CD4-positive, alpha-beta T cell treated with Interleukin-6 at 100 ng/mL for 8 hours (primary cell): ENCODE data around the gene ENDOU.
A peak's percentile ranks its signal among the peaks of the same experiment; 100 is the strongest.

Experiments used
- DNase-seq: peaks from one replicate; pipeline ENCODE4 v3.0.0-alpha.2; 2020; ENCODE audit warnings: mixed read lengths, low spot score

ENDOU gene

GRCh38 chr12:47725091-47725772 lies at the start of gene ENDOU:
TSS of gene ENDOU (minus strand) at chr12:47725490. CDS start at chr12:47725413, 77 bp downstream.
- DNase-seq = no peak

- no peak for DNase-seq
Measured at GRCh38 chr12:47774663-47775062, 49.4 kb upstream of the ENDOU start.

GRCh38 chr12:47773858-47774580 lies 48.7 kb upstream of the ENDOU start:
- DNase-seq = no peak

GRCh38 chr12:47773062-47773857 lies 48.0 kb upstream of the ENDOU start, which contains the start of gene SLC48A1:
TSS of gene SLC48A1 (plus strand) at chr12:47773238. CDS start at chr12:47773305, 67 bp downstream.
- DNase-seq = peak; percentile 66

- DNase-seq = no peak
Measured at GRCh38 chr12:47772738-47773061, 47.4 kb upstream of the ENDOU start.

GRCh38 chr12:47772094-47772660 lies 46.9 kb upstream of the ENDOU start:
- no peak for DNase-seq

- no peak for DNase-seq
Measured at GRCh38 chr12:47771304-47771703, 46.0 kb upstream of the ENDOU start.

GRCh38 chr12:47770086-47770726 lies 44.9 kb upstream of the ENDOU start:
- no peak for DNase-seq

- DNase-seq = no peak
Measured at GRCh38 chr12:47769234-47770085, 44.2 kb upstream of the ENDOU start.

GRCh38 chr12:47768323-47768811 lies 43.1 kb upstream of the ENDOU start:
- no peak for DNase-seq

GRCh38 chr12:47767216-47767724 lies 42.0 kb upstream of the ENDOU start:
- DNase-seq = peak; percentile 76

GRCh38 chr12:47766502-47767215 lies 41.4 kb upstream of the ENDOU start:
- no peak for DNase-seq

GRCh38 chr12:47763481-47764346 lies 38.4 kb upstream of the ENDOU start:
- no peak for DNase-seq

- DNase-seq = no peak
Measured at GRCh38 chr12:47762850-47763465, 37.7 kb upstream of the ENDOU start.

- DNase-seq = peak; percentile 68
Measured at GRCh38 chr12:47758834-47759690, 33.8 kb upstream of the ENDOU start, which contains the start of gene RAPGEF3. TSS of gene RAPGEF3 (minus strand) at chr12:47758880. CDS start at chr12:47758556, 324 bp downstream.

GRCh38 chr12:47758584-47758833 lies 33.2 kb upstream of the ENDOU start:
- no peak for DNase-seq

- no peak for DNase-seq
Measured at GRCh38 chr12:47757840-47758583, 32.7 kb upstream of the ENDOU start.
